Embryonic facial prominence (tissue), 1 donor: Measurements from ENCODE around the gene UVRAG.
"Not testable (repeated sequence)": the region's sequence is repeated elsewhere in the genome, so short reads cannot be mapped to it uniquely, and the experiment has no call there.

ENCODE experiments used
- DNase-seq: peaks from one replicate; pipeline ENCODE4 v3.0.0-alpha.2; 2016; ENCODE audit errors: extremely low spot score

The UVRAG gene

DNA sequence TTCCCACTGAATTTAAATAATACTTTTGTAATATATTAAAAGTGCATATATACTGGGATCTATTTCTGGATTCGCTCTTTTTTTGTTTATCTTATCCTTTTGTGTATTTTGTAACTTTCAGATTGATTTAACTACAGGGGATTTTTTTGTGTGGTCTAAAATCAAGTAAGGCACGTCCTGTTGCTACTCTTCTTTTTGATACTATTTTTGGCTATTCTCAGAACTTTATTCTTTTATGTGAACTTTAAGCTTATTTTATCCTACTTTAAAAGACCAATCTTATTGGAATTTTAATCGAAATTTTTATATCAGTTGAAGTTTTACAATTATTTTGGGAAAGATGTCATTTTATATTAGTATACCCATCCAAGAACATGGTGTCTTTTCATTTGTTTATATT, 106.8 kb downstream of the UVRAG start:
- DNase-seq = no peak

DNA sequence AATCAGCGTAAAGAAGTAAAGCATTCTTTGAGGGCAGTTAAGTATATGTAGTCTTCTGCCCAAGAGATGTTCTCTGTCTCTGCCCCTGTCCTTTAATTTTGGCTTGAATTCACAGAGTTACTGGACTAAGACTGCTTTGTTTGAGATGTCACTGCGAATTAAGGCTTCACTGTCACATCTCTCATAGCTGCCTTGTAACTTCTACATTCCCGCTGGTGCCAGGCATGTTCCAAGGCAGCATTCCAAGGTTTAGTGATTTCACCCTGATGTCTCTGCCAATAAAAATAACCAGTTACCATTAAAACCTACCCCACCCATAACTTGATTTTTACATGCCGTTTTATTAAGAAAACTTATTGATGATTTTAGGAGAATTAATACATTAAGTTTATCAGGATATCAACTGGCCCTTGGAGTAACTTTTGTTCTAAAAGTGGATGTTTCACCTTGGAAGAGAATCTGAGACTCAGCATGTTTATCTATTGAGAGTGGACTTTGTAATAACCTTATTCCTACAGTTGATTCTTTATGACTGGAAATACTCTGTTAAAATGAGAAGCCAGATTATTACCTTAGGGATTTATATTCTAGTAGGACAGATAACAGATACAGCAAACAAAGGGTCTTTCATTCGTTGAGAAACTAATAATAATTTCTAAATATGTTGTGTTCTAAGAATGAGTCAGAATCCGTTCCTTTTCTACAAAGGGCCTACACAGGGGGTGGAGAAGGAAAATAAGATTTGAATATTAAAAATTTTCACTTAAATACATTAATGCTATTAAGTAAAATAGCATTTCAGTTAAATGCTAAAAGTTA, 110.2 kb downstream of the UVRAG start:
- DNase-seq = no peak

DNA sequence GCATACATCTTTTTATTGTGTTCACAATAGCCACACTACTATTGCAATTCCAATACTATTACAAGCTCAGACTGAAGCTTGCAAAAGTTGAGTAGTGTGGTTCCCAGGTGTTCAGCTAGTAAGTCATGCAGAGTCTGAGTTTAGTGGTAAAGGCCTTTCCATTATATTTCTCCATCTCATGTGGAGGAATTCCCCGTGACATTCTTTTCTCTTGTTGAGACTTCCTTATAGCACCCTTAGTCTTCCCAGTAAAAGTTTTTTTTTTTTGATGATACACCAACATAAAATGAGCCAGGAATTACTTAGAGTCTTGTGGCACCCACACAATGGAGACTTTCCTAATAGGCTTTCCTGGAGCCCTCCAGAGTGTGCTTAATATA, 110.8 kb downstream of the UVRAG start:
- DNase-seq = no peak

DNA sequence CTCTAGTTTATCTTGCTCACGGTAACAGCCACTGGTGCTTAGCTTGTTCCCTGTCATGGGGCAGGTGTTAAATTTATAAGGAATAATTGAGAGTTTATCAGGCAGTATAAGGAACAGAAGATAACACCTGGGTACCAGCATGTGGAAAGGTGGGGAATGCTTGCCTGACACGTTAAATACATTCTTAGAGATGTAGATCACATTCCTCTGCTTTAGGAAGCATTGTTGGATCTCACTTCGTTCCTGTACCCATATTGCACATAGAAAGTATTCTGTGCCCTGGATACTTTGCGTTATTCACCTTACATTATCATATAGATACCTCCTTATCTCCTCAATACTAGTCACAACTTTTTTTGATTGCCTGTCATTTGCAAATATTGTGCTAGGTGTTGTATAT, 114.7 kb downstream of the UVRAG start:
- DNase-seq = no peak

DNA sequence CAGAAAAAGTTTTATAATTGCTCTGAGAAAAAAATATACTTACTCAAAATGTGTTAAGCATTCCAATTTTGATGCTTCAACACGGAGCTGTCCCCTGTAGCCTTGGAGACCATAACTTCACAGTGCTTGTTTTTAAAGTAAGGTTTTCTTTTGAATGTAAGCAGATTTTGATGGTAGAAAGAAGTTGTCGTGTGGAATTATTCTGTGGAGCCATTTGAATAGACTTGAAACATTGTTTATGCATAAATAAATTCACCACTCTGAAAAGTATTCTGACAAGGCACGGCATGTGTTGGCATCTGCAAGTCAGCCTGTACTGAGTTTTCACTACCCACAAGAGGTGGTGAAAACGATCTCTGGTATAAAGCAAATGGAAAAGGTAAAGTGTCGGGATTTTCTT, 115.5 kb downstream of the UVRAG start:
- no peak for DNase-seq

DNA sequence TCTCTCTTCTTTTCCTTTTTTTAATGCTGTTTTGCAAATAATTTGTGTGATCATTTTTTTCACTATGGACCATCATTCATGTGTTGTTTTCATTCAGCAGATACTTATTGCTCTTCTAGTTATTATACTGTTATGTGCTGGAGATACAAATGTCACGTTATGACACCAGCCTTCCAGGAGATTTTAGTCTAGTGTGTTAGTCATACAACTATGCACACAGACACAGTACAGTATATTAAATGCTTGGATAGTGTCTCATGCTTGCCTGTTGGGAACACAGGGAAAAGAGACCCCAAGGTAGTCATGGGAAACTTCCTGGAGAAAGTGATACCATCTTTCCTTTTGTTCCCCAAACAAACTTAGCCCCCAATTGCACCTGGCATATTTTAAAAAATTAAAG, 116.1 kb downstream of the UVRAG start:
- DNase-seq = no peak

DNA sequence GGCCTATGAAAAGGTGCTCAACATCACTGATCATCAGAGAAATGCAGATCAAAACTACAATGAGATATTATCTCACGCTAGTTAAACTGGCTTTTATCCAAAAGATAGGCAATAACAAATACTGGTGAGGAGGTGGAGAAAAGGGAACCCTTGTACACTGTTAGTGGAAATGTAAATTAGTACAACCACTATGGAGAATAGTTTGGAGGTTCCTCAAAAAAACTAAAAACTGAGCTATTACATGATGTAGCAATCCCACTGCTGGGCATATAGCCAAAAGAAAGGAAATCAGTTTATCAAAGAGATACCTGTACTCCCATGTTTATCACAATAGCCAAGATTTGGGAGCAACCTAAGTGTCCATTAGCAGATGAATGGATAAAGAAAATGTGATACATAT, 118.7 kb downstream of the UVRAG start:
- not testable (repeated sequence) for DNase-seq

DNA sequence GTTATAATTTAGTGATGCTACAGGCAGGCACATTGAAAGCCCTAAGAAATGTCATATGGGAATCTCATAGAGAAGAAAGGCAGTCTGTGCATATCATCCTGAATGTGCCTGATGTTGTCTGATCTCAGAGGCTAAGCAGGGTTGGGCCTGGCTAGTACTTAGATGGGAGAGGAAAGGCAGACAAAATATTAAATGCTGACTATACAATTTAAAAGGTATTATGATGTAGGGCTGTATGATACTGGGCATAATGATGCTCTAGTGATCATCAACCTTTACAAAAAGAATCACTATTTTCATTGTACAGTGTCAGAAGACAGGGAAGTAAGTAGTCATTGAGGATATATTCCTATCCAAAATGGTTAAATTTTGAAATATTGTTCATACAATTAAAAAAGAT, 119.8 kb downstream of the UVRAG start:
- no peak for DNase-seq

DNA sequence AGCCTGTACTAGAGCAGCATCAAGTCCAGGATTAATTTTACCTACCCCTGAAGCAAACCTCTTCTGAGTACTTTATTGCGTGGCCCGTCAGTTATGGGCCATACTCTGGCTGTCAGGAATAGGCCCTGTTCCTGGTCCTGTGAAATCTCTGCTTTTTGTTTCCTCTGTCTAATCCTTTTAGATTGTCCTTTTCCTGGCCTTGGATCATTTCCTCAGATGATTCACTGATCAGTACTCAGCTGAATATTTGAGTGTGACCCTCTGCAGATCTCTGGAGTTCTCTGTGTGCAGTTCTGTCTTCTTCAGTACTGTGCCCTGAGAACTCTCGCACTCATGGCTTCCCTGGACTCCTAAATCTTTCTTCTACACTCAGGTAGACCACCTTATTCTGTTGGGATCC, 123.5 kb downstream of the UVRAG start:
- DNase-seq = no peak

DNA sequence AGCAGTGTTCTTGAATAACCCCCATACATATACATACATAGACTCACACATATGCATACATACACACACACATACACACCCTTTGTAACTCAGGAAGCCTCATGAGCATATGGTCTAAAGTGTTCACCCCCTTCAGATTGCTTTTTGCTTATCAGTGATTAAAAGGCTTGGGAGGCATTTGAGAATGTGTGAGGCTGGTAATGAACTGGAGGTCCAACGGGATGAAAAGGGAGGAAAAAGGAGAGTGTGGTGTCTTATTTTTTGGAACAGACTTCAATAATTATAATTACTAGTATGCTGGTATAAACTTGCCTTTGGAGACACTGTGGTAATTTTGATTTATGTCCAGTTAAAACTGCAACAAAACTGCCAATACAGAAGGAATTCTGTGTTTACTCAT, 124.5 kb downstream of the UVRAG start:
- no peak for DNase-seq

DNA sequence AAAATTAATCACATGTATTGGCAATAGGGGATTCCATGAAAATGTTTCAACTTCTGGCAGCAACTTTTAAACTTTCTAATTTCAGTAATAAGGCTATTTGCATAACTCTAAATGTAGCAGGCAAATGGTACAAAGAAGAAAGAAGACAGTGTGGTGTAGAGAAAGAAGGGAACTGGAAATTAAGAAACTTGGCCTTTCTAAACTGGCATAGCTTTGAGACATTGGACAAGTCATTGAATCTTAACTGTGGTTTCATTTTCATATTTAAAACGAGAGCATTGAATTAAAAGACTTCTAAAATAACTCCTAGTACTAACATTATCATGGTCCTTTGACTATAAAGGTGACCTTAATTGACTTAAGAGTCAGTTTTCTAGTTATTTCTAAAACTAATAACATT, 125.0 kb downstream of the UVRAG start:
- DNase-seq = no peak

DNA sequence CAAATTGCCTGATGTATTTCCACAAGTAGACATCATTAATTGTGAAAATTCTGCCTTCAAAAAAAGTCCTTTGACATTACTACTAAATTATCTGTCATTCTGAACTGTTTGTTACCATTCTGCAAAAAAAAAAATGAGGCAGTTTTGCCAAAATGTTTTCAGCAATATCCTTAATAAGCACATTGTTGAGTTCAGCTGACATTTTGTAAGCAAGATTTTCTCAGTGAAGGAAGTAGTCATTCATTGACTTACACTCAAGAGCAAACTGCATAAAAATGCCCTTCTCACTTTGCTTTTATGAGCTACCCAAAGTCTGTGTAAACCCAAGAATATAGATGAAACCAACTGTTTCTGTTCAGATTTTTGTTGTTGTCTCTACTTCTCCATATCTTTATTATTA, 125.9 kb downstream of the UVRAG start:
- no peak for DNase-seq

DNA sequence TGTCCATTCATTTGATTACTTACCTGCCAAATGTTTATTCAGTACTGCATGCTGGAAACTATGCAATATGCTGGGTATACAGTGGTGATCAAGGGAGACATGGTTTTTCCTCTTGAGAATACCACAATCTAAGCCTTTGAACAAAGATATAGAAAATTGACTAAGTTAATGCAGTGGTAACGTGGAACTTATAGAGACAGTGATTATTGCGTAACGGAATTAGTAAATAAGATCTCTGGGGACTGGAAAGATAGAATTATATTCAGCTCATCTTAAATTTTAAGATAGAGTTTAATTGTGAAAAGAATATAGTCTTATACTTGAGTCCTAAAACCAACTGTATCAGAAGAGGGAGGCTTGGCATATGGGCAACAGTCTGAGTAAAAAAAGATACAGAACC, 129.5 kb downstream of the UVRAG start:
- no peak for DNase-seq

DNA sequence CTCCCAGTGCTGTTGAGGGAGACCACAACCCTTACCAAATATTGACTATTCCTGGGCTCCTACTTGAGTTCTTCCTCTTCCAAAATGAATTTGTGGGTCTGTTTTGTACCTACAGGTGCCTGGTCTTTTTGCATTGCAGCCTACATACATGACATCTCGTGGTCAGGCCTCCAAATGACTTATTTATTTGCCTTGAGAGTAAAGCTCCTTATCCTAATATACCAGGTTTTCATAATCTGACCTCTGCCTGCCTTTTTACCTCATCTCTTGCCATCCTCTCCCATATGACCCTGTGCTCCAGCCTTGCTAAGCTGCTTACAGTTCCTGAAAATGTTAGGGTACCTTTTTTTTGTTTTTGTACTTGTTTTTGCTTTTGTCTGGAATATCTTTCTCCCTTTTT, 130.4 kb downstream of the UVRAG start:
- no peak for DNase-seq

DNA sequence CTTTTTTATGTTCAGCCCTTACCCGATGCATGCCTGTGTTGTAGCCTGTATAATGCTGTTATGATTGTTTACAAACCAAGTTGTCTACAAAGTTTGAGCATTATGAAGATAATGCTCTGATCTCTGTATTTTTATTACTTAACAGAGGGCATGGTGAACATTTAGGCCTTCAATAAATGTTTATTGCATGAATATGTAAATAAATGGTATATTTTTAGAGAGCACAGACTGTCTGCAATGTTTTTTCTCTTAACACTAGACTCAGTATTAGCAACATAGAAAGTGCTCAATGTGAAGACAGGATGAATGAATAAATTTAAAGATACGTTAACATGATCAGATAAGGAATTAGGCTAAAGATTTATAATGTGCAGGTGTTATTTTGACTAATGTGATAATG, 130.9 kb downstream of the UVRAG start:
- DNase-seq = no peak

DNA sequence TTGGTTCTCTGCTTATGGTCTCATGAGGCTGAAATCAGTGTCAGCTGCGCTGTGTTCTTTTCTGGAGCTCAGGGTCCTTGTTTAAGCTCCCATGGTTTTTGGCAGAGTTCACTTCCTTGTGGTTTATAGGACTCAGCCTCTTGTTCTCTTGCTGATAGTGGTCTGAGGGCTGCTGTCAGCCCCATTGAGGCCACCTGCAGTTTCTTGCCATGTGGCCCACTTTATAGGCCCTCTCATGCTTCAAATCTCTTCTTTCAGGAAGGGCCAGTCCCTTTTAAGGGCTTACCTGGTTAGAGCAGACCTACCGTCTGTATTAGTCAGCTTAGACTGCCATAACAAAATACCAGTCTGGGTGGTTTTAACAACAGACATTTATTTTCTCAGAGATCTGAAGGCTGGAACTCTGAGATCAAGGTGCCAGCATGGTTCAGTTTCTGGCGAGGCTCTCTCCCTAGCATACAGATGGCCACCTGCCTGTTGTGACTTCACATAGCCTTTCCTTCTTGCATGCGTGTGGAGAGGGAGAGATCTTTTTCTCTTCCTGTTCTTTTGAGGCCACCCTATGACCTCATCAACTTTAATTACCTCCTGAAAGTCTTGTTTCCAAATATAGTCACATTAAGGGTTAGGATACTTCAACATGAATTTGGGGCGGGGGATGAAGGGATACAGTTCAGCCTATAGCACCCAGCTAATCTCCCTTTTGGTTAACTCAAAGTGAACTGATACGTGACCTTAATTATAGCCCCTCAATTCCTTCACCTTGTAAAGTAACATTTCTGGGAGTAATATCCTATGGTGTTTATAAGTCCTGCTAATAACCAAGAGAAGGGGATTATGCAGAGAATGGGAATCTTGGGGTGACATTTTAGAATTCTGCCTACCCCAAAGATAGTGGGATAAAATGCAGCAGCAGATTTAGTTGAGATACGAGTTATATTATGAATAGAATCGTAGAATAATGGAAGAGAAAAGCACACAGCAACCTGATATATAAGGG, 131.8 kb downstream of the UVRAG start:
- no peak for DNase-seq

DNA sequence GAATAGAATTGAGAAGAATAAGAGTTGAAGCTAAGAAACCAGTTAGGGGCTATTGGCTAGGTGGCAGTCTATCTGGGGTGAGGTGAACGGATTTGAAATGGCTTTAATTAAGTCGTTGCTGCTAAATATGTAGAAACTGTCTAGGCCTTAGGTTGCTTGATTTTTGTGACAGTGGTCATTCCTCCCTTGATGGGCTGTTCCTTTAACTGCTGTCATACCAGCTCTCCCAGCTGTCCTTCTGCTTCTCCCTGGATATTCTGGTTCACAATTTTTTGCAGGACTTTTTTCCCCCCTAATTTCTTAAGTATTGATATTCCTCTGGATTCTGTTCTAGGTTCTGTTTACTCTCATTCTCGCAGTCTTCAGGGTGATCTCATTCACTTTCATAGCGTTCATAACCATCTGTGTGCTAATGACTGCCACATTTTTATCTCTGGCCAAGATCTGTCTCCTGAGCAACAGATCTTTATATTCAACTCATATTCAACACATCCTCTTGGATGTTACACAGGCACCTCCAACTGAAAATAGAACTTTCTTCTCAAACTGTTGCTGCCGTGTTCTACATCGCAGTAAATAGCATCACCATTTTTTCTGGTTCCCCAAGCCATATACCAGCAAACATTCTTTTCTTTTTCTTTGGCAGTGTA, 134.1 kb downstream of the UVRAG start:
- no peak for DNase-seq

DNA sequence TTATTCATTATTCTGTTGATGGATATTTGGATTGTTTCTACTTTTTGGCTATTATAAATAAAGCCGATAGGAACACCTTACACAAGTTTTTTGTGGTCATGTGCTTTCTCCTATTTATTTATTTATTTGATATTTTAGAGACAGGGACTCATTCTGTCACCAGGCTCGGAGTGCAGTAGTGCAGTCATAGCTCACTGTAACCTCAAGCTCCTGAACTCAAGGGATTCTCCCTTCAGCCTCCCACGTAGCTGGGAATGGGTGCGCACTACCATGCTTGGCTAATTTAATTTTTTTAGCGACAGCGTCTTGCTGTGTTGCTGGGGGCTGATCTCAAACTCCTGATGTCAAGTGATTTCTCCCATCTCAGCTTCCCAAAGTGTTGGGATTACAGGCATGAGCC, 135.1 kb downstream of the UVRAG start:
- DNase-seq = no peak

DNA sequence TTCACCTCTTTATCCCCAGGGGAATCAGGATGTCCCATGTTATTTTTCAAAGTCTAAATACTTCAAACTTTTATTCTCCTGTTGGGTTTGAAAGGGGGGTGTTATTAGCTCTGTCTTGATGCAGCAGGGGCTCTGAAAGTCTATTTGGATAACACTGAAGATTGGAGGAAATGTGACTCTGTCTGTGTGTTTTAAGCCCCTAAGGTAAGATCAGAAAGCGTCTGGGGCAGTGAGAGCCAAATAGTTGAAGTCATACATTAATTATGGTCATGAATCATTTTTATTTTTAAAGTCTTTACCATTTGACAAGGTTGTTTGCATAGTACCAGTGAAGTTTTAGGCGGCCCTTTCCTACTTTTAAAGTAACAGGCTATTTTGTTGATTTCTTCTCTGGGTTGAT, 139.0 kb downstream of the UVRAG start:
- DNase-seq = no peak

DNA sequence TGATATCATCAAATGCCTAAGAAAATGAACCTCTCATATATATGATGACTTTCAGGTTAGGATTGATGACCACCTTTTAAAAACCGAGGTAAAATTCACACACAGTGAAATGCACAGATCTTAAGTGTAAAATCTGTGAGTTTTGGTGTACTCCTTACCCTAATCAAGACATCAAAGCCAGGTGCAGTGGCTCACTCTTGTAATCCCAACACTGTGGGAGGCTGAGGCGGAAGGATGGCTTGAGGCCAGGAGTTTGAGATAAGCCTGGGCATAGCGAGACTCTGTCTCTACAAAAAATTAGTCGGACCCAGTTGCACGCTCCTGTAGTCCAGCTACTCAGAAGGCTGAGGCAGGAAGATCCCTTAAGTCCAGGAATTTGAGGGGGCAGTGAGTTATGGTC, 140.4 kb downstream of the UVRAG start:
- DNase-seq = no peak

DNA sequence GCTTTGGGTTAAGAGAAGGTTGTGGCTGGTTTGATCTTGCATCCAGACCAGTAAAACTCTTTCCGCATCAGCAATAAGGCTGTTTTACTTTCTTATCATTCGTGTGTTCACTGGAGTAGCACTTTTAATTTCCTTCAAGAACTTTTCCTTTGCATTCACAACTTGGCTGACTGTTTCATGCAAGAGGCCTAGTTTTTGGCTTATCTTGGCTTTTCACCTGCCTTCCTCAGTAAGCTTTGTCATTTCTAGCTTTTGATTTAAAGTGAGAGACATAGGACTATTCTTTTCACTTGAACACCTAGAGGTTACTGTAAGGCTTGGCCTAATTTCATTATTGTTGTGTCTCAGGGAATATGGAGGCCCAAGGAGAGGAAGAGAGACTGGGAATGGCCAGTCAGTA, 144.5 kb downstream of the UVRAG start:
- DNase-seq = no peak

DNA sequence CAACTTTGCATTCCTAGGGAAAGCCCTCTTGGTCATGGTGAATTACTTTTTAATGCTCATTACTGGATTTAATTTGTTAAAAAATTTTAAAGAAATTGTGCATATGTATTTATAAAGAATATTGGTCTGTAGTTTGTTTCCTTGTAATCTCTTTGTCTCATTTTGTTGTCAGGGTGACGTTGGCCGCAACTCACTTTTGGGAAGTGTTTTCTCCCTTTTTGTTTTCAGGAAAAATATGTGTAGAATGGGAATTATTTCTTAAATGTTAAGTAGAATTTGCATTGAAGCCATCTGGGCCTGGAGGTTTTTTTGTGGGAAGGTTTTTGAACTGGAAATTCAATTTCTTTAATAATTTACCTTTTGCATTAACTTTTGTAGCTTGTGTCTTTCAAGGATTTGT, 149.1 kb downstream of the UVRAG start:
- no peak for DNase-seq
